Type B pancreatic cell (in vitro differentiated cells): ENCODE measurements around the gene NHSL1. TPM values are rescaled to one million over a fixed set of nuclear protein-coding genes. Genes with fewer than 3 reads are reported as not detected.

ENCODE experiments used
- DNase-seq: peaks from one replicate; pipeline ENCODE4 v3.0.0; 2021; ENCODE audit warnings: mixed read lengths; ENCODE audit not compliant: unreplicated experiment; ENCODE audit errors: extremely low spot score
- H3K27ac Mint-ChIP-seq: 2 replicates; pipeline ENCODE4 v1.8.0; 2021; ENCODE audit warnings: mild to moderate bottlenecking, mixed read lengths
- H3K27me3 Mint-ChIP-seq: 2 replicates; pipeline ENCODE4 v1.8.0; 2021; ENCODE audit warnings: mixed read lengths
- H3K36me3 Mint-ChIP-seq: 2 replicates; pipeline ENCODE4 v1.8.0; 2021; ENCODE audit warnings: mixed read lengths
- H3K4me1 Mint-ChIP-seq: one replicate; pipeline ENCODE4 v1.8.0; 2021; ENCODE audit warnings: mixed read lengths; ENCODE audit not compliant: unreplicated experiment
- H3K4me3 Mint-ChIP-seq: 2 replicates; pipeline ENCODE4 v1.8.0; 2021; ENCODE audit warnings: mild to moderate bottlenecking, mixed read lengths
- H3K9me3 Mint-ChIP-seq: 2 replicates; pipeline ENCODE4 v1.8.0; 2021; ENCODE audit warnings: mixed read lengths
- CTCF ChIP-seq: fragments of 200-600 bp; sonication (generic); conservative IDR thresholded peaks from 2 replicates; pipeline ENCODE4 v1.5.0; 2021; ENCODE audit warnings: antibody characterized with exemption, mild to moderate bottlenecking
- total RNA-seq: library from RNA; stranded (reverse); gene quantifications from 2 replicates; pipeline ENCODE4 v1.2.1, GENCODE V29; 2021; ENCODE audit warnings: low replicate concordance

Gene NHSL1
- total RNA-seq, 1 donor from 2014 or later: 29.7 TPM

DNA sequence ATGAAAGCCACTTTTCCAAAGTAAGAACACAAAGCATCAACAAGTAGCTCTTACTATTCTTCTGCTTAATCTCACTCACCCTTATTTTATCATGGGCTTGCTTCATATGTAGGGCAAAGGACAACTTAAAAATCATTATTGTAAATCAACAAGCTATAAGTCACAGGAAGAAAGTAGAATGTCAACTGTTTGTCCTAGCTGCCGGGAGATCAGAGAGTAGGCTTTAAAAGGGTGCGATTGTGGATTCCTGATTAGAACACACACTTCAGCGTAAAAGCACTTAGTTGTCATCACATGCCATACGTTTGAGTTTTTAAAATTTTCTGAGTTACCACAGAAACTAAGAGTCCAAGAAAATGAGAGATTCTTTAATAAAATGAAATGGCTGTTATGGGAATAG, 44.4 kb upstream of the NHSL1 start:
- DNase-seq: no peak
- no peak for TF ChIP-seq CTCF
- Mint-ChIP-seq H3K27me3 (no peaks in the 10 kb centered on the region), H3K27ac (peak overlapping the region; percentile 65), H3K4me1 (peaks cover 41% of the 10 kb centered on the region), H3K4me3 (peak overlapping the region; percentile 69), H3K36me3 (peaks cover 3% of the 10 kb centered on the region), H3K9me3 (no peaks in the 10 kb centered on the region)

GRCh38 chr6:138541823-138542481, 42.7 kb upstream of the NHSL1 start:
- Mint-ChIP-seq H3K9me3 (no peaks in the 10 kb centered on the region), H3K4me3 (no peak overlapping the region), H3K27me3 (no peaks in the 10 kb centered on the region), H3K4me1 (peaks cover 45% of the 10 kb centered on the region), H3K36me3 (peaks cover 3% of the 10 kb centered on the region), H3K27ac (no peak overlapping the region)
- no peak for DNase-seq
- TF ChIP-seq CTCF: no peak

DNA sequence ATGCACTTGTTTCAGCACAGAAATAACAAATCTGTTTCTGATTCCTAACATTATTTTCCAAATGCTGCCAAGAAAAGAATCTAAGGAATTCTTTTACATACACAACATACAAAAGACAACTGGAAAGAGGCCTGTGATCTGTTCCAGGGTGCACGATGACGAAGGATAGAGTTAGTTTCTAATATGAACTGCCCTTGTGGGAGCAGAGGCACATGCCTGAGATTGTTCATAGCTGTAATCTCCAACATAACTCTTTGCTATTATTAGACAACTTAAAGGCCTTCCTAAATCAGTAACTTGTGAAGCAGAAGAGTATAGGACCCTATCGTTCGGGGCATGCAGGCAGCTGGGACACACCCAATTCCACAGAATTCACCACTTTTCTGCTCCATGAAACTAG, 41.2 kb upstream of the NHSL1 start:
- Mint-ChIP-seq H3K4me3 (no peak overlapping the region), H3K4me1 (peaks cover 46% of the 10 kb centered on the region), H3K36me3 (peaks cover 3% of the 10 kb centered on the region), H3K27ac (peak overlapping the region; percentile 64), H3K9me3 (no peaks in the 10 kb centered on the region), H3K27me3 (no peaks in the 10 kb centered on the region)
- no peak for TF ChIP-seq CTCF
- no peak for DNase-seq

GRCh38 chr6:138539876-138540275, 40.6 kb upstream of the NHSL1 start:
- Mint-ChIP-seq H3K4me1 (peaks cover 42% of the 10 kb centered on the region), H3K27ac (no peak overlapping the region), H3K9me3 (no peaks in the 10 kb centered on the region), H3K36me3 (peaks cover 3% of the 10 kb centered on the region), H3K27me3 (no peaks in the 10 kb centered on the region), H3K4me3 (no peak overlapping the region)
- no peak for DNase-seq
- TF ChIP-seq CTCF: no peak

GRCh38 chr6:138538390-138539031, 39.2 kb upstream of the NHSL1 start:
- Mint-ChIP-seq H3K4me1 (peaks cover 35% of the 10 kb centered on the region), H3K27ac (no peak overlapping the region), H3K36me3 (peaks cover 1% of the 10 kb centered on the region), H3K4me3 (no peak overlapping the region), H3K9me3 (no peaks in the 10 kb centered on the region), H3K27me3 (no peaks in the 10 kb centered on the region)
- no peak for TF ChIP-seq CTCF
- no peak for DNase-seq
